ENCODE results near the gene BIRC6.

DNA sequence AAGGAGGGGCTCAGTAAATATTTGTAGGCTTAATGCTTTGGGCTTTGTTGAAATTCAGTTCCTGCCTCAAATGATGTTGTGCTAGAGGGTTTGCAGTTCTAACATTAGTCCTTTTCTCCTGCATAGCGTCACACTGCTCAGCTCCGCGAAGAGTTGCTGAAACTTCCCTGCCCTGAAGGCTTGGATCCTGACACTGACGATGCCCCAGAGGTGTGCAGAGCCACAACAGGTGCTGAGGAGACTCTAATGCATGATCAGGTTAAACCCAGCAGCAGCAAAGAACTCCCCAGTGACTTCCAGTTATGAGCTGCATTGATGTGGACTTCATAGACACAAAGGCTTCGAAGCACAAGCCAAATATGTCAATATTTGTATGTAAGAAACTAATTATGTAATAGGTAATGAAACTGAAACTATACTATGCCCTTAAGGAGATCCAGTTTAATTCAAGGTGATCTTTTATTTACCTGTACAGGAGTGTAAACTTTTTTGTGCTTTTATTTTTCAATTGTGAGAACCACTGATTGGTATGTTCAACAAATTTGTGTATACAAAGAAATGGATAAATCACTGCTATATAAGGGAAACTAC lies 260.9 kb downstream of the BIRC6 start:
- TF ChIP-seq, protein P1, sequence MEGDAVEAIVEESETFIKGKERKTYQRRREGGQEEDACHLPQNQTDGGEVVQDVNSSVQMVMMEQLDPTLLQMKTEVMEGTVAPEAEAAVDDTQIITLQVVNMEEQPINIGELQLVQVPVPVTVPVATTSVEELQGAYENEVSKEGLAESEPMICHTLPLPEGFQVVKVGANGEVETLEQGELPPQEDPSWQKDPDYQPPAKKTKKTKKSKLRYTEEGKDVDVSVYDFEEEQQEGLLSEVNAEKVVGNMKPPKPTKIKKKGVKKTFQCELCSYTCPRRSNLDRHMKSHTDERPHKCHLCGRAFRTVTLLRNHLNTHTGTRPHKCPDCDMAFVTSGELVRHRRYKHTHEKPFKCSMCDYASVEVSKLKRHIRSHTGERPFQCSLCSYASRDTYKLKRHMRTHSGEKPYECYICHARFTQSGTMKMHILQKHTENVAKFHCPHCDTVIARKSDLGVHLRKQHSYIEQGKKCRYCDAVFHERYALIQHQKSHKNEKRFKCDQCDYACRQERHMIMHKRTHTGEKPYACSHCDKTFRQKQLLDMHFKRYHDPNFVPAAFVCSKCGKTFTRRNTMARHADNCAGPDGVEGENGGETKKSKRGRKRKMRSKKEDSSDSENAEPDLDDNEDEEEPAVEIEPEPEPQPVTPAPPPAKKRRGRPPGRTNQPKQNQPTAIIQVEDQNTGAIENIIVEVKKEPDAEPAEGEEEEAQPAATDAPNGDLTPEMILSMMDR (IDR thresholded peaks at IDR 0.05; ENCODE audit: low read length), result no peak
- TF ChIP-seq EZH2 (IDR thresholded peaks at IDR 0.05; ENCODE audit: borderline replicate concordance, low read length), result no peak

Data from OCI-LY1 (cell line).